Gastrocnemius medialis (tissue), 4 donors: ENCODE measurements around the gene ZNF112. TPM values are rescaled to one million over a fixed set of nuclear protein-coding genes. Genes with fewer than 3 reads are reported as not detected.
A peak's percentile ranks its signal among the peaks of the same experiment; 100 is the strongest.

Experiments
- ATAC-seq, 2 donors: fragments of 150-250 bp; one replicate each; pipeline ENCODE4 v1.9.1; 2016
- DNase-seq, 2 donors: peaks; one replicate each; pipeline ENCODE4 v3.0.0-alpha.2; 2019
- H3K27ac ChIP-seq, 4 donors: fragments of 200-600 bp; sonication (generic); 1 replicate in 1 of 4; 2 replicates in 3 of 4; pipeline ENCODE4 v1.5.1; 2016 to 2018; ENCODE audit warnings: mild to moderate bottlenecking in 2 of 4, moderate library complexity in 1 of 4
- H3K27me3 ChIP-seq, 3 donors: fragments of 200-600 bp; sonication (generic) in 2 of 3; 1 replicate in 1 of 3; 2 replicates in 2 of 3; pipeline versions ENCODE4 v1.5.1 to v1.6.0; 2016 to 2019; ENCODE audit warnings: mild to moderate bottlenecking in 1 of 3, moderate library complexity in 1 of 3
- H3K36me3 ChIP-seq, 2 donors: fragments of 200-600 bp; sonication (generic) in 1 of 2; one replicate each; pipeline ENCODE4 v1.5.1; 2017 to 2018
- H3K4me1 ChIP-seq, 2 donors: fragments of 200-600 bp; sonication (generic) in 1 of 2; one replicate each; pipeline ENCODE4 v1.5.1; 2016 to 2017; ENCODE audit warnings: mild to moderate bottlenecking in 2 of 2
- H3K4me3 ChIP-seq, 4 donors: fragments of 200-600 bp; sonication (generic) in 3 of 4; 1 replicate in 1 of 4; 2 replicates in 3 of 4; pipeline ENCODE4 v1.5.1; 2016 to 2019; ENCODE audit warnings: mild to moderate bottlenecking in 2 of 4
- H3K9me3 ChIP-seq, 3 donors: fragments of 200-600 bp; sonication (generic) in 2 of 3; 1 replicate in 1 of 3; 2 replicates in 2 of 3; pipeline ENCODE4 v1.5.1; 2016 to 2019
- CTCF ChIP-seq, 5 experiments: fragments of 450-650 bp in 3 of 5; fragments of 200-600 bp in 2 of 5; sonication (generic) in 2 of 5; IDR thresholded peaks in 4 of 5; conservative IDR thresholded peaks in 1 of 5; 1 replicate in 4 of 5; 2 replicates in 1 of 5; pipeline ENCODE4 v1.5.1; 2016 to 2019; ENCODE audit warnings: antibody characterized with exemption in 5 of 5, mild to moderate bottlenecking in 3 of 5, moderate library complexity in 3 of 5
- POLR2A ChIP-seq, 2 donors: fragments of 450-650 bp; IDR thresholded peaks; one replicate each; pipeline ENCODE4 v1.6.1; 2017; ENCODE audit warnings: antibody characterized with exemption in 2 of 2, mild to moderate bottlenecking in 2 of 2, moderate library complexity in 2 of 2
- in situ Hi-C, 4 donors: fragments of 200-750 bp; cut with MboI; loops; one replicate each; pipeline versions ENCODE4 v1.15.0 to v1.8.0; 2017; ENCODE audit warnings: low sequenced_read_pairs in 4 of 4
- intact Hi-C: fragments of 100-400 bp; cut with DNase I; formaldehyde crosslinking; loops from one replicate; pipeline ENCODE4 v1.15.1; 2023; ENCODE audit warnings: low total_unique reads
- total RNA-seq, 4 donors: library from RNA; depleted of rRNA; stranded (reverse); fragments of >200 nt; gene quantifications; one replicate each; pipeline versions ENCODE4 v1.1.0 to v1.2.3, GENCODE V29; 2016

The ZNF112 gene
- total RNA-seq, 4 donors from 2014 or later: 0.78 to 4.0 (median 1.6) TPM

DNA sequence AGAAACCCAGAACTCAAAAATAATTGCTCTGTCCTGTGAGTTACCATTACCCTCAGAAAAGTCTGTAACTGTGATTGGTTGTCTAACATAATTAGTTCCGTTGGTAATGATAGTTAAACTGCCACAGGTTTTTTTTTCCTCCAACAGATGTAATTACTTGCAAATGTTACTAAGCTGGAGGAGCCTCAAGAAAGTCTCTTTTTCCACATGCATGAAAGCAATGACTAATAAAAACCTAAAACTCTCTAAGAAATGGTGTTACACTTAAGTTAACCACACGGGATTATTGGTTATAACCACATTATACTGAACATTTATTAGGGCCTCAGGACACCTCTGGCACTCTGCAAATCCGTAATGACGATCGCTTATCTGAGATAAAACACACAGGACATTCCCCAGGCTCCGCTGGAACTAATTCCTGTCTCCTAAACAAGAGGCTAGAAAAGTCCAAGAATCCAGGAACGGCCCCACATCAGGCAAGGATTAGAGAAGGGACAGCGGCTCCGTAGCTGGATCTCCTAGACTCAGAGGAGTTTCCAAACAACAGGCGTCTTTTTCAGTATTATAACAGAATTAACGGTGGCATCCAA lies 52.4 kb downstream of the ZNF112 start:
- peak overlapping the region; percentile 77 to 87 (median 82) for H3K27ac ChIP-seq
- no peak for TF ChIP-seq POLR2A (IDR thresholded peaks at IDR 0.05)
- no peak for TF ChIP-seq CTCF (IDR thresholded peaks at IDR 0.05 in 4 of 5, conservative IDR thresholded peaks at IDR 0.05 in 1 of 5)
- ATAC-seq (peak in 1 of 2 donors; percentile 19), DNase-seq (no peak)
- H3K36me3 ChIP-seq: peaks cover 0 to 40% of the 10 kb centered on the region in 2 donors
- H3K4me3 ChIP-seq: peak overlapping the region; percentile 64 to 86 (median 78)
- peaks cover 3 to 12% of the 10 kb centered on the region in 2 donors for H3K4me1 ChIP-seq
- in situ Hi-C loops (loop anchor here in 2 of 4 donors (10.0 kb wide), 2 partner anchors 189 to 201 kb away; partner anchors contain the start of genes ZNF225 (in 2 of the 2) and ZNF180 (in 1 of the 2)), intact Hi-C loops (loop anchor here (1.0 to 2.0 kb wide), 4 partner anchors 52 to 301 kb away; partner anchors contain the start of genes ZNF112, ZNF226 and ZNF230)
- no peaks in the 10 kb centered on the region for H3K27me3 ChIP-seq
- peaks cover 0 to 18% (median 4%) of the 10 kb centered on the region in 3 donors for H3K9me3 ChIP-seq

- peaks cover 3 to 12% of the 10 kb centered on the region in 2 donors for H3K4me1 ChIP-seq
- TF ChIP-seq CTCF (IDR thresholded peaks at IDR 0.05 in 4 of 5, conservative IDR thresholded peaks at IDR 0.05 in 1 of 5): no peak
- TF ChIP-seq POLR2A (IDR thresholded peaks at IDR 0.05): no peak
- no peak for DNase-seq
- H3K36me3 ChIP-seq: peaks cover 4 to 47% of the 10 kb centered on the region in 2 donors
- intact Hi-C loops (no loop called here), in situ Hi-C loops (loop anchor here in 2 of 4 donors (10.0 kb wide), 2 partner anchors 189 to 201 kb away; partner anchors contain the start of genes ZNF225 (in 2 of the 2) and ZNF180 (in 1 of the 2))
- no peaks in the 10 kb centered on the region for H3K27me3 ChIP-seq
- H3K9me3 ChIP-seq: peaks cover 0 to 13% (median 4%) of the 10 kb centered on the region in 3 donors
- no peak overlapping the region for H3K27ac ChIP-seq
- ATAC-seq: no peak
- peak overlapping the region in 1 of 4 donors; percentile 86 for H3K4me3 ChIP-seq
These were observed 53.2 kb downstream of the ZNF112 start for GRCh38 chr19:44303320-44303719.

DNA sequence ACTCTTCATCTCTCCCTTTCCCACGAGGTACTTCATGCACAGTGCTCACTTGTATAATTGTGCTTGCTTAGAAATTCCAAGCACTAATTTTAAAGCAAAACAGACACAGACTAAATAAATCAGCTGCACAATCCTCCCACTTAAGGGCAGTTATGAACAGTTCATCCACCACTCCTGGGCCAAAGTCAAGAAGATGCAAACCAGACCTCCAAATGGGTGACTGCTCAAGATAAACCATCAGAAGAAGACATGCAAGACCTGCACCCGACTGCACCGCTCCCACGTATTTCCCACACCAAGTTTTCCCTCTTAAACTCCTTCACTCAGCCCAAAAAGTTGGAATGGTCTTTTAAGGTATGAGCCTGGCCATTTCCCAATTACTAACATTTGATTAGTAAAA lies 71.5 kb downstream of the ZNF112 start:
- no peak for DNase-seq
- no peaks in the 10 kb centered on the region for H3K27me3 ChIP-seq
- intact Hi-C loops: no loop called here
- H3K36me3 ChIP-seq: peaks cover 5 to 52% of the 10 kb centered on the region in 2 donors
- ATAC-seq: no peak
- H3K4me1 ChIP-seq: no peaks in the 10 kb centered on the region
- no peak overlapping the region for H3K4me3 ChIP-seq
- H3K9me3 ChIP-seq: peaks cover 0 to 24% (median 0%) of the 10 kb centered on the region in 3 donors
- no peak overlapping the region for H3K27ac ChIP-seq
- TF ChIP-seq POLR2A (IDR thresholded peaks at IDR 0.05) (no peak), CTCF (IDR thresholded peaks at IDR 0.05 in 4 of 5, conservative IDR thresholded peaks at IDR 0.05 in 1 of 5) (no peak)
- in situ Hi-C loops: no loop called here

GRCh38 chr19:44282846-44283245 lies 73.6 kb downstream of the ZNF112 start:
- intact Hi-C loops: no loop called here
- Histone ChIP-seq H3K4me1 (no peaks in the 10 kb centered on the region), H3K9me3 (peaks cover 0 to 27% (median 0%) of the 10 kb centered on the region in 3 donors), H3K36me3 (peaks cover 2 to 40% of the 10 kb centered on the region in 2 donors), H3K27ac (no peak overlapping the region), H3K4me3 (no peak overlapping the region), H3K27me3 (no peaks in the 10 kb centered on the region)
- no peak for ATAC-seq
- TF ChIP-seq CTCF (IDR thresholded peaks at IDR 0.05 in 4 of 5, conservative IDR thresholded peaks at IDR 0.05 in 1 of 5) (no peak), POLR2A (IDR thresholded peaks at IDR 0.05) (no peak)
- in situ Hi-C loops: no loop called here
- no peak for DNase-seq
